C1 segment of cervical spinal cord (tissue), 14 donors: ENCODE results near the gene CIDEA.

Experiments
- DNase-seq, 14 donors: peaks; one replicate each; lab custom pipeline; 2025; lab: John Stamatoyannopoulos, UW

CIDEA gene

DNA sequence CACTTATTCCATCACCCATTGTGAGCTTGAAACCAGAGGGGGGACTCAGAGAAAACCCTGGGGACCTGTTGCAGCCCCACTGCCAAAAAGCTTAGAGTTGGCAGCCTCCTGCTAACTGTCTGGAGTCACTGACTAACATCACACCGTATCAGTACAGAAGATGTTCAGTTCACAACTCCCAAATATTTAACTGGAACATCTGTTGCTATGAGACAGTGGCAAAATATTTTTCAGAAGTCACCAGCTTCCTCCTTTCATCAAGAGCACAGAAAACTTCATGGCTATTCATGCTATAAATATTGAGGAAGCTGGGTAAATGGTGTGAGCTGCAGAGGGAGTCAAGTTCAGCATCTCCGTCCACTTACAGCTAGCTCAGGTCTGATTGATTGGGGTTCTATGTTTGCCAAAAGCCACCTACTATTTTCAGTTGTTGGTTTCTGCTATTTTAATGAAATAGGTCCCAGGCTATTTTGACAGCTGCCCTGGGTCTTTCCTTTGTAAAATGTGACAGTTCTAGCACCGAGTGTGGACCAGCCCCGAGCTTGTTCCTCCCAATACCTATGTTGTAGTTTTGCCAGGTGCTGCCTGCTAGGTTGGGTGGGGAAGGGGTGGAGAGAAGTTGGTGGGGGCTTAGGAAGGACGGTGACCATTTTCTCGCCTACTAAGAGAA is 63.6 kb downstream of the CIDEA start:
- no peak for DNase-seq

DNA sequence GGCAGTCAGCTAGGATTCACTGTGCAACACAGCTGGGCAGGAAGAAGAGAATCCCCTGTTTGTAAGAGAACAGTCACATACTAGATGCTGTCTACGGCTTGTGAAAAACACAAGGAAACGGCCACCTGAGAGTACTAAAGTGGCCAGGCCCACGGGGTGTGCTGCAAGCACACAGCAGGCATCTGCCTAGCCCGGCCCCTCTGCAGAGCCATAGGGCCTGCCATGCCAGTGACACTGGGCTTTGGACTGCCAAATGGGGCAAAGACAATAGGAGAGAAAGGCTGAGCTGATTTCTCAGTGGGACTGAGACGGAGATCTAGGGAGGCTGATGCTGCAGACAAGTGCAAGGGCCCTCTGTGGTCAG is 64.2 kb downstream of the CIDEA start:
- DNase-seq: peak in 1 of 14 donors; percentile 21

DNA sequence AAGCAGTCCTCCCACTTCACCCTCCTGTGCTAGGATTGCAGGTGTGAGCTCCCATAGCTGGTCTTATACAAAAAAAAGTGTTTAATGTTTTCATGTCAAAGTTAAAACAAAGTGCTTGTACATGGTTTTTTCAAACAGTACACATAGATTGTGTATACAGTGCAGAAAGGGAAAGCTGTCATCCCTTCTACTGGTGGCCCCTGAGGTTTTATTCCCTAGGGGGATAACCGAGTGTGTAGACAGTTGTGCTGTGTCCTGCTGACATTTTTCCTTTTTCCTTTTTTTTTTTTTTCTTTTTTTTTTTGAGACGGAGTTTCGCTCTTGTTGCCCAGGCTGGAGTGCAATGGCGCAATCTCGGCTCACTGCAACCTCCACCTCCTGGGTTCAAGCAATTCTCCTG is 64.7 kb downstream of the CIDEA start:
- DNase-seq: no peak

DNA sequence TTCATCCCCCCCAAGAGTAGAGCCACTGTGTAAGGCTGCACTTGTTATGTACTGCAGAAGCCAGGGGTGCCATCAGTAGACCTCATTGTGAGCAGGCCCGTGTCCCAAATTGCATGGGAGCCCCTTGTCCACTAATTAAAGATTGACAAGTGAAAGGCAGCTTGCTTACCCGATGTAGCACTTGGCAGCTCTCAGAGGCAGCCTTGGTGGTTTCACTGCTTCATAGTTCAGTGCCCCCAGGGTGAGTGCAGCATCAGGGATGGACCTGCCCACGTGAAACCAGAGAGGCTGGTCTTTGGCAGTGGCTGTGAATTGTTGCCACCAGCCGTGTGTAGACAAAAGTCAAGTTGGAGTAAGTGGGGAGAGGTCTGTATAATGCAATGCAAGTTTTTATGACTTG is 67.2 kb downstream of the CIDEA start:
- no peak for DNase-seq

DNA sequence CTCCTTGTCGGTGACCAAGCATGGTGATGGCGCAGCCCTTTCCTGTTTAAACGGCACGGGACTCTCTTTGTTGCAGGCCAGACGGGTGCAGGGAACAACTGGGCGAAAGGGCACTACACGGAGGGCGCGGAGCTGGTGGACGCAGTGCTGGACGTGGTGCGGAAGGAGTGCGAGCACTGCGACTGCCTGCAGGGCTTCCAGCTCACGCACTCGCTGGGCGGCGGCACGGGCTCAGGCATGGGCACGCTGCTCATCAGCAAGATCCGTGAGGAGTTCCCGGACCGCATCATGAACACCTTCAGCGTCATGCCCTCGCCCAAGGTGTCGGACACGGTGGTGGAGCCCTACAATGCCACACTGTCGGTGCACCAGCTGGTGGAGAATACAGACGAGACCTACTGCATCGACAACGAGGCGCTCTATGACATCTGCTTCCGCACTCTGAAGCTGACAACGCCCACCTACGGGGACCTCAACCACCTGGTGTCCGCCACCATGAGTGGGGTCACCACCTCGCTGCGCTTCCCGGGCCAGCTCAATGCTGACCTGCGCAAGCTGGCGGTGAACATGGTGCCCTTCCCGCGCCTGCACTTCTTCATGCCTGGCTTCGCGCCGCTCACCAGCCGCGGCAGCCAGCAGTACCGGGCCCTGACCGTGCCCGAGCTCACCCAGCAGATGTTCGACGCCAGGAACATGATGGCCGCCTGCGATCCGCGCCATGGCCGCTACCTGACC is 71.0 kb downstream of the CIDEA start:
- DNase-seq: no peak

DNA sequence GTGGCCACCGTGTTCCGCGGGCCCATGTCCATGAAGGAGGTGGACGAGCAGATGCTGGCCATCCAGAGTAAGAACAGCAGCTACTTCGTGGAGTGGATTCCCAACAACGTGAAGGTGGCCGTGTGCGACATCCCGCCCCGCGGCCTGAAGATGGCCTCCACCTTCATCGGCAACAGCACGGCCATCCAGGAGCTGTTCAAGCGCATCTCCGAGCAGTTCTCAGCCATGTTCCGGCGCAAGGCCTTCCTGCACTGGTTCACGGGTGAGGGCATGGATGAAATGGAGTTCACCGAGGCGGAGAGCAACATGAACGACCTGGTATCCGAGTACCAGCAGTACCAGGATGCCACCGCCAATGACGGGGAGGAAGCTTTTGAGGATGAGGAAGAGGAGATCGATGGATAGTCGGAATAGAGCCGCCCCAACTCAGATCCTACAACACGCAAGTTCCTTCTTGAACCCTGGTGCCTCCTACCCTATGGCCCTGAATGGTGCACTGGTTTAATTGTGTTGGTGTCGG is 71.6 kb downstream of the CIDEA start:
- DNase-seq: no peak

DNA sequence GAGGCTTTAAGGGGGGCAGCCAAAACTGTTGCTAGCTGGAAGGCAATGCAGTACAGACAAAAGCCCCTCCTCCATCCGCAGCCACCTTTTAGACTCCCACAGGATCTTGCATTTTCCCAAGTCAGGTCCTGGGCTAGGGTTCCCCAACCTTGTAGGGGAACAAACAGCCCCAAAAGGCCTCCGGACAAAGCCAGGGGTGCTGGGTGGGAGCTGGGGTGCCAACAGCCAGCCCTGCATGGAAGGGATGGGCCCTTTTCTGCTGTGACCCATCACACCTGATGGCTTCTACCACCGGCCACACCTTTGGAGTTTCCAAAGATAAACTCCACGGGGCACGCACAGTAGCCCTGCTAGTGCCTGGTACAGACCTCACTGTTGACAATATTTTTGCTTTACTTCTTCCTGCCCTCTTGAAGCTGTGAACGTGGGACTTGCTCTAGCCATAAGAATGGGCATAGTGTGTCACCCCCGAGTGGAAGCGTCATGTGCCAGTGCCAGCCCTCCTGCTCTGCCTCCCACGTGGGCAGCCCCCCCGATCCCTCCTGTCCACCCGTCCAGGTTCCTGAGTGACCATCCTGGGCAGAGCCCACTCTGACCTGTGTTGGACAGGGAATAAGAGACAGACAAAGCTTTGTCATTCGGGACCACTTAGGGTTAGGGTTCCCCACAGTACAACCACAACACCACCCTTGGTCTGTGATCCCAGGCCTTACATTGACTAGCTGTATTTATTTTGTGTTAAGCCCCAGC is 72.7 kb downstream of the CIDEA start:
- DNase-seq: no peak
